Fibroblast of lung (primary cell): ENCODE data around the gene NEGR1. TPM values are rescaled to one million over a fixed set of nuclear protein-coding genes. Genes with fewer than 3 reads are reported as not detected.

Experiments used
- DNase-seq, 2 donors: peaks; one replicate each; pipeline versions ENCODE4 v3.0.0 to v3.0.0-alpha.2; 2010; ENCODE audit warnings: low read depth in 2 of 2
- H2AFZ ChIP-seq: 2 replicates; pipeline ENCODE4 v1.5.1; 2012; ENCODE audit warnings: low read length, control low read depth, inconsistent platforms
- H3K27ac ChIP-seq: 2 replicates; pipeline ENCODE4 v1.5.1; 2011; ENCODE audit warnings: low read length, control low read depth; ENCODE audit not compliant: insufficient read depth
- H3K27me3 ChIP-seq: 2 replicates; pipeline ENCODE4 v1.5.1; 2011; ENCODE audit warnings: mild to moderate bottlenecking, low read length; ENCODE audit not compliant: control insufficient read depth, insufficient read depth
- H3K36me3 ChIP-seq: 2 replicates; pipeline ENCODE4 v1.5.1; 2011; ENCODE audit warnings: low read length; ENCODE audit not compliant: control insufficient read depth, insufficient read depth
- H3K4me1 ChIP-seq: 2 replicates; pipeline ENCODE4 v1.5.1; 2011; ENCODE audit warnings: low read length; ENCODE audit not compliant: control insufficient read depth, insufficient read depth; ENCODE audit errors: extremely low read depth
- H3K4me2 ChIP-seq: 2 replicates; pipeline ENCODE4 v1.5.1; 2011; ENCODE audit warnings: low read length, control low read depth; ENCODE audit not compliant: insufficient read depth; ENCODE audit errors: extremely low read depth
- H3K4me3 ChIP-seq, 4 experiments: fragments of 200-600 bp in 1 of 4; sonication (generic) in 1 of 4; replicated peaks in 1 of 4; 2 replicates each; pipeline ENCODE4 v1.5.1; 2011 to 2016; ENCODE audit warnings: low read length in 4 of 4, low read depth in 3 of 4, mild to moderate bottlenecking in 3 of 4, control low read depth in 2 of 4, inconsistent platforms in 1 of 4, mixed read lengths in 1 of 4; ENCODE audit not compliant: insufficient read depth in 1 of 4; ENCODE audit errors: control extremely low read depth in 1 of 4
- H3K79me2 ChIP-seq: 2 replicates; pipeline ENCODE4 v1.5.1; 2012; ENCODE audit warnings: mild to moderate bottlenecking, low read length, inconsistent platforms; ENCODE audit not compliant: control insufficient read depth, insufficient read depth
- H3K9ac ChIP-seq: 2 replicates; pipeline ENCODE4 v1.5.1; 2011; ENCODE audit warnings: mild to moderate bottlenecking, low read length, control low read depth; ENCODE audit not compliant: insufficient read depth
- H3K9me3 ChIP-seq: 2 replicates; pipeline ENCODE4 v1.5.1; 2012; ENCODE audit warnings: low read depth, low read length; ENCODE audit not compliant: control insufficient read depth, insufficient read depth
- H4K20me1 ChIP-seq: 2 replicates; pipeline ENCODE4 v1.5.1; 2011; ENCODE audit warnings: low read length; ENCODE audit not compliant: control insufficient read depth, insufficient read depth; ENCODE audit errors: extremely low read depth
- EZH2 ChIP-seq: IDR thresholded peaks from 2 replicates; pipeline ENCODE4 v1.5.1; 2012; ENCODE audit warnings: low read length, control low read depth, mild to moderate bottlenecking; ENCODE audit errors: missing control alignments
- polyA plus RNA-seq, 2 donors: library from polyadenylated mRNA; depleted of rRNA in 1 of 2; stranded (reverse) in 1 of 2; unstranded in 1 of 2; fragments of >200 nt; gene quantifications; 2 replicates each; pipeline ENCODE4 v1.2.1, GENCODE V29; 2011 to 2012; ENCODE audit warnings: missing spikeins in 1 of 2
- total RNA-seq: library from RNA; depleted of rRNA; stranded (reverse); fragments of >200 nt; gene quantifications from 2 replicates; pipeline ENCODE4 v1.2.1, GENCODE V29; 2014
- TF ChIP-seq, protein P1 (sequence below), 2 donors: IDR thresholded peaks in 1 of 2; conservative IDR thresholded peaks in 1 of 2; 1 replicate in 1 of 2; 2 replicates in 1 of 2; pipeline ENCODE4 v1.5.1; 2011 to 2012; ENCODE audit warnings: low read length in 2 of 2, control low read depth in 1 of 2, inconsistent platforms in 1 of 2, low read depth in 1 of 2, mild to moderate bottlenecking in 1 of 2

Gene NEGR1
- total and polyA plus RNA-seq, 2 donors (not counting 1 experiment from before 2014, with no cell fraction given), result 3.1 to 9.4 TPM

DNA sequence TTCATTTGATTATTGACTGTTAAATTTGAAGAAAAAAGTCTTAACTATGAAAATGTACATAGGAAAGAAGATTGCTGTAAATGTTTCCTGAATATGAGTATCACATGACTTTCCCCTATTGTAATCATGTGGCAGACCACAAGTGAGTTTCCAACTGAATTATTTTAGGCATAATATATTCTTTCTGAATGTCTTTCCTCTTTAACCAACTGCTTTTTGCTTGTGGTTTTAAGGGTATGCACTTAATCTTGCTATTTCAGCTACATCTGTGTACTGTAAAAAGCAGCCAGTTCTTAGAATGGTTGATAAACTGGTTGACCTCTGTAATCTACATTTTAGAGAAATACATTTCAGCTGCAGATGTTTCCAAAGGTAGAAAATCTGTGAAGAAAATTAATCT is 400.7 kb downstream of the NEGR1 start:
- H3K4me1 ChIP-seq, result no peaks in the 10 kb centered on the region
- H3K79me2 ChIP-seq, result no peaks in the 10 kb centered on the region
- H3K4me3 ChIP-seq, result no peak overlapping the region
- DNase-seq, result peak; percentile 23 to 71
- H3K27me3 ChIP-seq, result no peaks in the 10 kb centered on the region
- no peaks in the 10 kb centered on the region for H3K36me3 ChIP-seq
- TF ChIP-seq, protein P1, sequence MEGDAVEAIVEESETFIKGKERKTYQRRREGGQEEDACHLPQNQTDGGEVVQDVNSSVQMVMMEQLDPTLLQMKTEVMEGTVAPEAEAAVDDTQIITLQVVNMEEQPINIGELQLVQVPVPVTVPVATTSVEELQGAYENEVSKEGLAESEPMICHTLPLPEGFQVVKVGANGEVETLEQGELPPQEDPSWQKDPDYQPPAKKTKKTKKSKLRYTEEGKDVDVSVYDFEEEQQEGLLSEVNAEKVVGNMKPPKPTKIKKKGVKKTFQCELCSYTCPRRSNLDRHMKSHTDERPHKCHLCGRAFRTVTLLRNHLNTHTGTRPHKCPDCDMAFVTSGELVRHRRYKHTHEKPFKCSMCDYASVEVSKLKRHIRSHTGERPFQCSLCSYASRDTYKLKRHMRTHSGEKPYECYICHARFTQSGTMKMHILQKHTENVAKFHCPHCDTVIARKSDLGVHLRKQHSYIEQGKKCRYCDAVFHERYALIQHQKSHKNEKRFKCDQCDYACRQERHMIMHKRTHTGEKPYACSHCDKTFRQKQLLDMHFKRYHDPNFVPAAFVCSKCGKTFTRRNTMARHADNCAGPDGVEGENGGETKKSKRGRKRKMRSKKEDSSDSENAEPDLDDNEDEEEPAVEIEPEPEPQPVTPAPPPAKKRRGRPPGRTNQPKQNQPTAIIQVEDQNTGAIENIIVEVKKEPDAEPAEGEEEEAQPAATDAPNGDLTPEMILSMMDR (conservative IDR thresholded peaks at IDR 0.05 in 1 of 2, IDR thresholded peaks at IDR 0.05 in 1 of 2; ENCODE audit: low read depth in 1 of 2, low read length in 2 of 2), result no peak
- no peak for TF ChIP-seq EZH2
- H3K27ac ChIP-seq, result no peak overlapping the region
- no peaks in the 10 kb centered on the region for H4K20me1 ChIP-seq
- no peak overlapping the region for H3K4me2 ChIP-seq
- H3K9ac ChIP-seq, result no peak overlapping the region
- no peak overlapping the region for H2AFZ ChIP-seq
- H3K9me3 ChIP-seq, result no peaks in the 10 kb centered on the region

DNA sequence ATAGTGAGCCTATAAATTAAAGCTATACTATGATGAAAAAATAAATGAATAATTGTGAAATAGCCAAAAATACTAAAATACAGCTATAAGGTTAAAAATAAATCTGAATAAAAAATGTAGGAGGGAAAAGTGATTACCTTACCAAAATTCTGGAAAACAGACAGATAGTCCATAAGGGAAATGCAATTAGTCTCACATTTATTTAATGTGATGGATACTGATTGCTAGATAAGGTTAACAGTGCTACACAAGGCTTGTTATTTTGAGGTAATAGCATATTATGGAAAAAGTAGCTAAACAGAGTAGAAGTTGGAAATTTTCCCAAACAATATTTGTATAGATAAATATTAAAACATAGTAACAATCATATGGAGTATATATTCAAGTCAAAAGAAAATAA is 413.0 kb downstream of the NEGR1 start:
- Histone ChIP-seq H3K4me1 (no peaks in the 10 kb centered on the region), H4K20me1 (no peaks in the 10 kb centered on the region), H2AFZ (no peak overlapping the region), H3K4me2 (no peak overlapping the region), H3K79me2 (no peaks in the 10 kb centered on the region), H3K9ac (no peak overlapping the region), H3K27me3 (no peaks in the 10 kb centered on the region), H3K36me3 (no peaks in the 10 kb centered on the region), H3K4me3 (no peak overlapping the region), H3K27ac (no peak overlapping the region), H3K9me3 (no peaks in the 10 kb centered on the region)
- no peak for TF ChIP-seq EZH2
- TF ChIP-seq, protein P1 (conservative IDR thresholded peaks at IDR 0.05 in 1 of 2, IDR thresholded peaks at IDR 0.05 in 1 of 2; ENCODE audit: low read depth in 1 of 2, low read length in 2 of 2), result no peak
- no peak for DNase-seq

DNA sequence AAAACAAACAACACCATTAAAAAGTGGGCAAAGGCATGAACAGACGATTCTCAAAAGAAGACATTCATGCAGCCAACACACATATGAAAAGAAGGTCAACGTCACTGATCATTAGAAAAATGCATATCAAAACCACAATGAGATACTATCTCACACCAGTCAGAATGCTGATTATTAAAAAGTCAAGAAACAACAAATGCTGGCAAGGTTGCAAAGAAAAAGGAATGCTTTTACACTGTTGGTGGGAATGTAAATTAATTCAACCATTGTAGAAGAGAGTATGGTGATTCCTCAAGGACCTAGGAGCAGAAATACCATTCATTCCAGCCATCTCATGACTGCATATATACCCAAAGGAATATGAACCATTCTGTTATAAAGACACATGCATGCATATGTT is 419.6 kb downstream of the NEGR1 start:
- TF ChIP-seq, protein P1 (conservative IDR thresholded peaks at IDR 0.05 in 1 of 2, IDR thresholded peaks at IDR 0.05 in 1 of 2; ENCODE audit: low read depth in 1 of 2, low read length in 2 of 2), result no peak
- TF ChIP-seq EZH2, result no peak
- Histone ChIP-seq H3K79me2 (no peaks in the 10 kb centered on the region), H3K9ac (no peak overlapping the region), H3K4me1 (no peaks in the 10 kb centered on the region), H3K27me3 (no peaks in the 10 kb centered on the region), H3K4me3 (no peak overlapping the region), H4K20me1 (no peaks in the 10 kb centered on the region), H2AFZ (no peak overlapping the region), H3K27ac (no peak overlapping the region), H3K36me3 (no peaks in the 10 kb centered on the region), H3K4me2 (no peak overlapping the region), H3K9me3 (no peaks in the 10 kb centered on the region)
- no peak for DNase-seq
